ENCODE results near the gene NAIF1. TPM values are rescaled to one million over a fixed set of nuclear protein-coding genes. Genes with fewer than 3 reads are reported as not detected.

Gene NAIF1
- total RNA-seq, 1 experiment from 2014 or later: 11.0 TPM

- RAD21 ChIA-PET (ENCODE audit: low non-redundant PET in 1 of 2, low total read pairs in 2 of 2, uncharacterized antibody in 2 of 2, unreplicated experiment in 2 of 2): no interaction called here
- POLR2A ChIA-PET: no interaction called here
Measured at GRCh38 chr9:128089299-128089698, 22.2 kb upstream of the NAIF1 start.

More at GRCh38 chr9:128089299-128089698, 22.2 kb upstream of the NAIF1 start:
- no peaks in the 10 kb centered on the region for H3K27me3 ChIP-seq (ENCODE audit: insufficient read depth, low read length)
- H4K20me1 ChIP-seq (ENCODE audit: insufficient read depth): 0 out of 2 replicates have a peak, but pooled peaks cover 4% of the 10 kb centered on the region
- H3K9me2 ChIP-seq (ENCODE audit: insufficient read depth): no peaks in the 10 kb centered on the region
- no peak overlapping the region for H3K4me3 ChIP-seq (replicated peaks in 1 of 2; ENCODE audit: low read depth in 1 of 2, low read length in 2 of 2)
- peaks cover 8 to 21% of the 10 kb centered on the region in 2 experiments; a peak in 3 of 4 replicates for H3K4me1 ChIP-seq (ENCODE audit: control insufficient read depth in 1 of 2, insufficient read depth in 2 of 2, low read length in 2 of 2)
- H3K4me2 ChIP-seq (ENCODE audit: low read length): no peak overlapping the region
- intact Hi-C loops (cut with micrococcal nuclease): no loop called here
- CTCF ChIA-PET: no interaction called here
- 0 out of 4 replicates have a peak, but pooled peaks cover 0 to 4% of the 10 kb centered on the region in 2 experiments for H3K36me3 ChIP-seq (ENCODE audit: control insufficient read depth in 1 of 2, insufficient read depth in 2 of 2, low read length in 2 of 2)
- no peak for DNase-seq (ENCODE audit: low read depth, low spot score)
- TF ChIP-seq EGR1 (IDR thresholded peaks at IDR 0.05; ENCODE audit: low read depth): no peak
- no peak for TF ChIP-seq YY1 (IDR thresholded peaks at IDR 0.05; ENCODE audit: extremely low read depth, insufficient replicate concordance, low read depth, low read length)
- TF ChIP-seq, protein P1, sequence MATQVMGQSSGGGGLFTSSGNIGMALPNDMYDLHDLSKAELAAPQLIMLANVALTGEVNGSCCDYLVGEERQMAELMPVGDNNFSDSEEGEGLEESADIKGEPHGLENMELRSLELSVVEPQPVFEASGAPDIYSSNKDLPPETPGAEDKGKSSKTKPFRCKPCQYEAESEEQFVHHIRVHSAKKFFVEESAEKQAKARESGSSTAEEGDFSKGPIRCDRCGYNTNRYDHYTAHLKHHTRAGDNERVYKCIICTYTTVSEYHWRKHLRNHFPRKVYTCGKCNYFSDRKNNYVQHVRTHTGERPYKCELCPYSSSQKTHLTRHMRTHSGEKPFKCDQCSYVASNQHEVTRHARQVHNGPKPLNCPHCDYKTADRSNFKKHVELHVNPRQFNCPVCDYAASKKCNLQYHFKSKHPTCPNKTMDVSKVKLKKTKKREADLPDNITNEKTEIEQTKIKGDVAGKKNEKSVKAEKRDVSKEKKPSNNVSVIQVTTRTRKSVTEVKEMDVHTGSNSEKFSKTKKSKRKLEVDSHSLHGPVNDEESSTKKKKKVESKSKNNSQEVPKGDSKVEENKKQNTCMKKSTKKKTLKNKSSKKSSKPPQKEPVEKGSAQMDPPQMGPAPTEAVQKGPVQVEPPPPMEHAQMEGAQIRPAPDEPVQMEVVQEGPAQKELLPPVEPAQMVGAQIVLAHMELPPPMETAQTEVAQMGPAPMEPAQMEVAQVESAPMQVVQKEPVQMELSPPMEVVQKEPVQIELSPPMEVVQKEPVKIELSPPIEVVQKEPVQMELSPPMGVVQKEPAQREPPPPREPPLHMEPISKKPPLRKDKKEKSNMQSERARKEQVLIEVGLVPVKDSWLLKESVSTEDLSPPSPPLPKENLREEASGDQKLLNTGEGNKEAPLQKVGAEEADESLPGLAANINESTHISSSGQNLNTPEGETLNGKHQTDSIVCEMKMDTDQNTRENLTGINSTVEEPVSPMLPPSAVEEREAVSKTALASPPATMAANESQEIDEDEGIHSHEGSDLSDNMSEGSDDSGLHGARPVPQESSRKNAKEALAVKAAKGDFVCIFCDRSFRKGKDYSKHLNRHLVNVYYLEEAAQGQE (IDR thresholded peaks at IDR 0.05; ENCODE audit: low read depth): no peak
- no peak for TF ChIP-seq CTCF (IDR thresholded peaks at IDR 0.05 in 2 of 3, conservative IDR thresholded peaks at IDR 0.05 in 1 of 3; ENCODE audit: borderline replicate concordance in 1 of 3, insufficient read depth in 1 of 3, low read depth in 2 of 3, low read length in 2 of 3)
- TF ChIP-seq EZH2phosphoT487 (IDR thresholded peaks at IDR 0.05; ENCODE audit: borderline replicate concordance): no peak
- no peak for TF ChIP-seq JUND (IDR thresholded peaks at IDR 0.05)
- TF ChIP-seq CBX3 (IDR thresholded peaks at IDR 0.05; ENCODE audit: low read depth): no peak
- no peak for TF ChIP-seq EZH2 (IDR thresholded peaks at IDR 0.05)
- TF ChIP-seq SIN3A (IDR thresholded peaks at IDR 0.05; ENCODE audit: low read depth): no peak
- TF ChIP-seq POLR2A (IDR thresholded peaks at IDR 0.05; ENCODE audit: borderline replicate concordance, extremely low read depth, insufficient read depth, insufficient read length): no peak
- TF ChIP-seq RAD21 (IDR thresholded peaks at IDR 0.05; ENCODE audit: low read depth): no peak
- no peak for TF ChIP-seq SP1 (IDR thresholded peaks at IDR 0.05; ENCODE audit: low read depth)
- no peak for TF ChIP-seq MAX (IDR thresholded peaks at IDR 0.05)
- H3K79me2 ChIP-seq (ENCODE audit: insufficient read depth, low read length): peaks cover 78% of the 10 kb centered on the region
- no peaks in the 10 kb centered on the region for H3K9me3 ChIP-seq (ENCODE audit: control insufficient read depth in 1 of 2, insufficient read depth in 1 of 2, low read depth in 1 of 2, low read length in 2 of 2)
- no peak overlapping the region for H3K9ac ChIP-seq (ENCODE audit: low read length)
- no peak for ATAC-seq
- H3K27ac ChIP-seq (ENCODE audit: low read depth, low read length): no peak overlapping the region
- BruUV-seq (replicated peaks): no TSS peak
- H2AFZ ChIP-seq (ENCODE audit: low read depth, low read length, poor library complexity, severe bottlenecking): no peak overlapping the region

Data from HCT116 (cell line).